Glomerular endothelial cell (primary cell): Measurements from ENCODE around the gene PSORS1C1. TPM values are rescaled to one million over a fixed set of nuclear protein-coding genes. Genes with fewer than 3 reads are reported as not detected.
"Not testable (repeated sequence)": the region's sequence is repeated elsewhere in the genome, so short reads cannot be mapped to it uniquely, and the experiment has no call there.

ENCODE experiments used
- DNase-seq: peaks from one replicate; pipeline ENCODE4 v3.0.0-alpha.2; 2011; ENCODE audit warnings: low read depth, low spot score; ENCODE audit errors: extremely low read depth
- total RNA-seq: library from RNA; depleted of rRNA; stranded (reverse); fragments of >200 nt; gene quantifications from 2 replicates; pipeline ENCODE4 v1.2.3, GENCODE V29; 2015

PSORS1C1 gene
- total RNA-seq, 1 donor from 2014 or later = 1.6 TPM

DNA sequence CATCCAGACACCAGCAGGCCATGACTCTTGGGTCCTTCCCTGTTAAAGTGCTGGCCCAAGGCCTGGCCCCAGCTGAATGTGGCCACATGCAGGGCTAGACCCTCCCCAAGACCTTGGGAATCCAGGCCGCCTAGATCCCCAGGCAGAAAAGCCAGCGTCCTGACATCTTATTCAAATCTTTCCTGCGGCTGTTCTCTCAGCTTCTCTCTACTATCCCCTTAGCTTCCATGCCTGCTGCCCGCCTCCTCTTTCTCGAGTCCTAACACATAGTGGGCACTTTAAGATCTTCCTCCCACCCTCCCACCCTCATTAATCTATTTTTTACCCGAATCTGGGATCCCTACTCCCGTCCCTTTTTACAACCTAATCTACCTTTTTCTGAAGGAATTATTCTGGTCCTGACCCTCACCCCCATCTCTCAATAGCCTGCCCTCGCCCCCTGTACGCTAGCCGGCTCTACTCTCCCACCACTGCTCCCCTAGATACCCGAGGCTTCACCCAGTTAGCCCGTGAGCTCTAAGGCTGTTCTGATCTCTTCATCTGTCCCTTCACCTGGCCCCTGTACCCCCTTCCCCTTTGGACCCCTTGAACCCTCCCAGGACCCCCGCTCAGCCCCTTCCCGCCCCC lies 43.0 kb downstream of the PSORS1C1 start, which contains the start of gene CCHCR1:
Gene CCHCR1 (minus strand): TSS at position 290 of the 627 bp plus-strand sequence. CDS start 202 bp downstream, at position 88.
- no peak for DNase-seq

DNA sequence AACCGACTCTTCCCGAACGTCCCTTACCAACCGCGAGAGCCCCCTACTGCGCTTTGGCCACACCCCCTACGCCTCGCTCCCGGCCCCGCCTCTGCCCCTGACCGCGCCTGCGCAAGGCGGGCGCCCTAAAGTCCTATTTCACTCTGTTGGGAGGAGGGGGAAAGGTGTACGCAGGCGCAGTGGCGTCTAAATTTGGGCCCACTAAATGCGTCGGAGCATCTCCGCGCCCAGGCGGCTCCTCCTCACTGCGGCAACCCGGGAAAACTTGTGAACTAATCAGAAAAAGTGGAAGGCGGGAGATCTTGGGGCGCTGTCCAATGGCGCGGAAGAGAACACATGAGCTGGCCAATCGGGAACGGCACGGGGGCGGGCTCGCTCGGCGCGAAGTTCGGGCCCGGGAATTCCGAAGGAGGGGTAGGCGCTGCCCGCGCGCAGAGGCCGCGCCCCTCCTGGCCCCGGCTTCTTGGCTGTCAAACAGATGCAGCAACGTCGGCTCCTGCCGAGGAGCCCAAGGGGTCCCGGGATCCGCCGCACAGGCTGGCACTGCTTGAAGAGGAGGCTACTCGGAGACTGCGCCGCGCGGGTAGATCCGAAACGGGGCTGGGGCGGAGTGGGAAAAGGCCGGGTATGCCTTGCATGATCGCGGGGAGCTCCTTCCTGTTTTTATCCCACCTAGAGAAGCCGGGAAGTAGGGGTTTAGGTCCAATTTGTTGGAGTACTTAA lies 43.7 kb downstream of the PSORS1C1 start, which contains the start of gene TCF19:
Gene TCF19 (plus strand): TSS at position 450 of the 723 bp plus-strand sequence. CDS start 881 bp downstream, outside the sequence.
- DNase-seq = peak; percentile 94

DNA sequence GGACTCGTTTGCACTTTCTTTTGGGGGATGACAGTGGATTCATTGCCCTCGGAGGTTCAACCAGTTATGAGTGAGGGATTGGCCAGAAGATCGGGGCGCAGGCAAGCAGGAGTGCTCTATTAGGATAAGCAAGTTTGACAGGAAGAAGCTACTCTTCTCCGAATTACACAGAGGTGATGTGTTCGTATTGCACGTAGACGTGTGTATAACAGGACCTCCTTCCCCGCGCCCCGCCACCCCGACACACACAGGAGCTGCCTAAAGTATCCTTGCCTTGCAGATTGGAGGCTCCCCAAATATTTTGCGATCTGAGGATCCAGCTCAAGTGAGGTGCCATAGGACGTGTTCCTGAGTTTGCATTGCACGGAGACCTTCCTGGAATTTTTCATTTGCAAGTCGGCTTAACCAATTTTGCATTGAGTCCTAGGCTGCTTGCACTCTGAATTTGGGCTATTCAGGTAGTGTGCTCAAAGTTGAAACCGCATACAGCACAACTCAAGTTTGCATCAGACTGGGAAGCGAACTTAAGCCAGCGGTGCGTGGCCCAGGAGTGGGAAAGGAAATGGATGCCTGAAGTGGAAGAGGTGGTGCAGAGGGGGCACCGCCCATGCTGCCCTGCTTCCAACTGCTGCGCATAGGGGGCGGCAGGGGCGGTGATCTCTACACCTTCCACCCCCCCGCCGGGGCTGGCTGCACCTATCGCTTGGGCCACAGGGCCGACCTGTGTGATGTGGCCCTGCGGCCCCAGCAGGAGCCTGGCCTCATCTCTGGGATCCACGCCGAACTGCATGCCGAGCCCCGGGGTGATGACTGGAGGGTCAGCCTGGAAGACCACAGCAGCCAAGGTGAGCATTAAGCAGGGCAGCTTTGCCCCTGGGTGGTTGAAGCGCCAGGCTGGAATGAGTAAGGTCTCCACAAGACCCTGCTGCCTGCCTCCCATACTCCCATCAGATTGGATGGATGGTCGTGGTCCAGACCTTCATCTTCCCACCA lies 44.6 kb downstream of the PSORS1C1 start:
- DNase-seq = no peak

DNA sequence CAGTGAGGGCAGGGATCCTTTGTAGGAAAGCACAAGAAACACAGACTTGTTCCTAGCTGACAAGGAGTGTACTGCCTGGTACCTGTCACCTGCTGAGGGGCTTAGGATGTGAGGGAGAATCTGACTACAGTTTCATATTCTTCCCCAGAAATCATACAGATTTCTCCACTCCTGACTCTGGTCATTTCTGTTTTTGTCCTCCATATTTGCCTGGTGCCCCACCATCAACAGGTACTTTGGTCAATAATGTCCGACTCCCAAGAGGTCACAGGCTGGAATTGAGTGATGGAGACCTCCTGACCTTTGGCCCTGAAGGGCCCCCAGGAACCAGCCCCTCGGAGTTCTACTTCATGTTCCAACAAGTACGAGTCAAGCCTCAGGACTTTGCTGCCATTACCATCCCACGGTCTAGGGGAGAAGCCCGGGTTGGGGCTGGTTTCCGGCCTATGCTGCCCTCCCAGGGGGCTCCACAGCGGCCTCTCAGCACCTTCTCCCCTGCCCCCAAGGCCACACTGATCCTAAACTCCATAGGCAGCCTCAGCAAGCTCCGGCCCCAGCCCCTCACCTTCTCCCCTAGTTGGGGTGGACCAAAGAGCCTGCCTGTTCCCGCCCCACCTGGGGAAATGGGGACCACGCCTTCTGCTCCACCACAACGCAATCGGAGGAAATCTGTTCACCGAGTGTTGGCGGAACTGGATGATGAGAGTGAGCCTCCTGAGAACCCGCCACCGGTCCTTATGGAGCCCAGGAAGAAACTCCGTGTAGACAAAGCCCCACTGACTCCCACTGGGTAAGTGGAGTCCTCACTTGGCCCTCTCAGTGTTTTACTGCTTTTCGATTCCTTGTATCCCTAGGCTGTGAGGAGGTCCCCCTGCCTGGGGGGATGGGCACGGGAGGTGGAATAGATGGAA lies 46.9 kb downstream of the PSORS1C1 start:
- no peak for DNase-seq

DNA sequence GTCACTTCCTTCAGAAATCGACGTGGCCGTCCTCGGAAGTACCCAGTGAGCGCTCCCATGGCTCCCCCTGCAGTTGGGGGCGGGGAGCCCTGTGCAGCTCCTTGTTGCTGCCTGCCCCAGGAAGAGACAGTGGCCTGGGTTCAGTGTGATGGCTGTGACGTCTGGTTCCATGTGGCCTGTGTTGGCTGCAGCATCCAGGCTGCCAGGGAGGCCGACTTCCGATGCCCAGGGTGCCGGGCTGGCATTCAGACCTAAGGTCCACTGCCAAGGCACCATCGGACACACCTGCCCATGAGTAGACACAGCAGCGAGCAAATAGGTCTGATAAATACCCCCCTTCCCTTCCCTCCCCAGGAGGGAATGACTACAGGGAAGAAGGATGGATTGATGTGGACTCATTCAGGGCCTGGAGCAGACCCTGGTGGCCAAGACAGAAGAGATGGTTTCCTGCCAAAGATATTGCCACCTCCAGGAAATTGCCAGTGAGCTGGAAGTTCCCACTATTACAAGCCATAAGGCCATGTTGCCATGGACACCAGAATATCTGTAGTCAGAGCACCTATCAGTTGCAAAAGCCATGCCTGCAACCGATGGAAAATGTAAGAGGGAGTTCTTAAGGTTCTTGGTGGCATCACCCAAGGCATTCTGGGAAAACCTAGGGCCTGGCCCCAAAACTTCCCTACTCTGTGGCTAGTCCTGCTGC lies 48.0 kb downstream of the PSORS1C1 start:
- no peak for DNase-seq

DNA sequence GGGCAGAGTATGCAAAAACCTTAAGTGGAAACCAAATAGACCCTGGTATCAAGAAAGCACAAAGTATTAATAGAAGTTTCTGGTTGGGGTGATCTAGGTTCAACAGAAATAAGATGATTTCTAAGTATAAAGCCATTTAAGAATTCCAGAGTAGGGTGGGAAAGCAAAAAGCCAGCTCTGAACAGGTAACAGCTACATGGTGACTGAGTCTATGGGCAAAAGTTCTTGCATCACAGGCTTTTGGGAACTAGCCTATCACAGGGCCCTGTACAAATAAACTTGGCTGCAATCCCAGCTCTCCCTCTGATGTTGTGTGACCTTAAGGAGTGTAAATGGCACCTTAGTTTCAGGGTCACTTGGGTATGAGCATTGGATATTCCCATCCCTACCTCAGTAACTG lies 49.3 kb downstream of the PSORS1C1 start:
- DNase-seq = no peak

DNA sequence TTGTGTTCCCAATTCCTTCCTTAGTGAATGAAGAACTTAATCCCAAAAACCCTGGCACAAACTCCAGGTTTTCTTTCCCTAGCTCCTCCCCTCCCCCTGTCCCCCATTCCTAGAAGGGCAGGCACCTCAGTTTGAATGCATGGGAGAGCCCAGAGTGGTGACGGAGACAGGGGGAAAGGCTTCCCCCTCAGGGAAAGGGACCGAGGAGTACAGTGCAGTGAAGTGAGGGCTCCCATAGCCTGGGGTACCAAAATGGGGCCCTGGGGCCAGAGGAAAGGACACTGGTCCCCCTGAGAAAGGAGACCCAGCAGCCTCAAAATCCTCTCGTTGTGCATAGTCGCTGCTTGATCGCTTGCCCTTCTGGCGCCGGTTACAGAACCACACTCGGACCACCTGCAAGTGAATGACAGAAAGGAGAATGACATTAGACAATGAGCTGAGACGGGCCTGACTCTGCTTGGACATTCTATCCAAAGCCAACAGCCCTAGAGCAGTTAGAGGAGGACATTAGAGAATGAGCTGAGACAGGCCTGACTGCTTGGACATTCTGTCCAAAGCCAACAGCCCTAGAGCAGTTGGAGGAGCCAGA lies 50.0 kb downstream of the PSORS1C1 start:
- DNase-seq = not testable (repeated sequence)

DNA sequence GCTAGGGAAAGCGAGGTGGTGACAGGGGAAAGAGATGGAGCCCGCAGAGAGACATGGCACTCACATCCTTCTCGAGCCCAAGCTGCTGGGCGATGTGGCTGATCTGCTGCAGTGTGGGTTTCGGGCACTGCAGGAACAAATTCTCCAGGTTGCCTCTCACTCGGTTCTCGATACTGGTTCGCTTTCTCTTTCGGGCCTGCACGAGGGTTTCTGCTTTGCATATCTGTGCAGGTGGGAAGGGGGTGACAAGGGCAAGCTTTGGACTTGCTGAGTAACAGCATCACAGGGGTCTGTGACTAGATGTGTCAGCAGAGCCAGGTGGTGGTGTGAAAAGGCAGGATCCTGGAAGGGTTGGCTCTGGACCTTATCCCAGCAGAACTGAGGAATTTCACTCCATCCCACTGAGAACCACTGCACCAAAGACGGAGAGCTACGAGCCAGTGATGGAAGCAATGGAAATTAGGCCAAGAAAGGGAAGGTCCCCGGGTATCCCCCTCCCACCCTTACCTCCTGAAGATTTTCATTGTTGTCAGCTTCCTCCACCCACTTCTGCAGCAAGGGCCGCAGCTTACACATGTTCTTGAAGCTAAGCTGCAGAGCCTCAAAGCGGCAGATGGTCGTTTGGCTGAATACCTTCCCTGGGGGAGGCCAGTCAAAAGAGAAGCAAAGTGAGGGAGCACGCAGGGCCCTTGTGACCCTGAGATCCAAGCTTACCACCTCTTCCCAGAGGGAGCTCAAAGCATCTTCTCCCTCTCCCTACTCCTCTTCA lies 50.6 kb downstream of the PSORS1C1 start:
- not testable (repeated sequence) for DNase-seq

DNA sequence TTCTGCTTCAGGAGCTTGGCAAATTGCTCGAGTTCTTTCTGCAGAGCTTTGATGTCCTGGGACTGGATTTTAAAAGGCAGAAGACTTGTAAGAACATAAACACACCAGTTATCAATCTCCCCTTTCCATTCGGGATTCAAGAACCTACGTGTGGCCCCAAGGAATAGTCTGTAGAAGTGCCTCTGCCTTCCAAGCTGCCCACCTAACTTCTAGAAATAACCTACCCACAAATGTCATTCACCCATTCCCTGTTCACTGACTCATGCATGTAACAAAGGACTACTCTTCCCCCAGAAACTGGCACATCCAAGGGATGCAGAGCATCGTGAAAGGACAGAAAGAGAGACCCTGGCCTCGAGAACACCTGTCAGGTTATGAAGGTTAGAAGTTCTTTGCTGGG lies 51.4 kb downstream of the PSORS1C1 start:
- DNase-seq = no peak

DNA sequence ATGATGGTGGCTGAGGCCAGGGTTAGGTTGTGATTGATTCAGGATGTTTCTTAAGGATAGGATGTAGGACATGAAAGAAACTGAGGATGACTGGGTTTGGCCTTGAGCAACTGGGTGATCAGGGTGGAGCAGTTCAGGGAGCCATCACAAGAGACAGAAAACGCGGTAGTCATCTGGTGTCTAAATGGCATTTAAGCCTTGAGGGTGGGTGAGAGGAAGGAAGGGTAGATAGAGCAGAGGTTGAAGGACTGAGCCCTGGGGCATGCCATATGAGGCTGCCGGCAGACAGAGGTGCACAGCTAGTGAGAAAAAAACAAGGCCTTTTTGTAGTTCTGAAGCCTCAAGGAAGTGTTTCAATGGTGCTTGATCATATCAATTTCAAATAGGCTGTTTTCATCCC lies 54.0 kb downstream of the PSORS1C1 start:
- no peak for DNase-seq

DNA sequence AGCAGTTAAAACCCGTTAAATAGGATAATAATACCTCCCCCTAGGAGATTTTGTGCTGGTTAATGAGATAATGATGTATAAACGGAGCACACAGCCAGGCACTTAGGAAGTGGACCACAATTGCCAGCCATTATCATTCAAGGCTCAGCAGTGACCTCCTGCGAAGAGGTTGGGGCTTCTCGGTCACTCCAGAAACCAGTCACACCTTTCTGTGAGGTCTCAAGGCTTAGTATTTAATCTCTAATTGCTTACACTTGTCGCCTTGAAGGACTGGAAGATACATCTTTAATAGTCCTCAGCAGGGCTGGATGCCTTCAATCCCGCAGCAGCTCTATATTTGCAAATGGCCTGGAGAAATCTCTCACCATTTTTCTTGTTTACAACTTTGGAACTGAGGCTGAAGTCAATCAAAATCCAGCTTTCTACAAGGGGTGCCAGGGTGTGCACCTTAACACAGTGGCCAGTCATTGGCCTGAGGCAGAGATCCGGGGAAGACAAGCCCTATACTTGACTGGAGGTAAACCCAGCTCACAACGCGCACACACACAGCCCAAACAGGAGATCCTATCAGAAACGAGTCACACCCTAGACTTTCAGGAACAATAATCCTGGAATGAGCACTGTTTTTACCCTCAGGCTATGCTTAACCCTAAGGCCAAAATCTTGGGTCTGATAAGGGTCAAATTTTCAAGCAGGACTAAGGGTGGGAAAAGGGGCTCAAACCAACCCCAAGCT lies 54.7 kb downstream of the PSORS1C1 start:
- no peak for DNase-seq

DNA sequence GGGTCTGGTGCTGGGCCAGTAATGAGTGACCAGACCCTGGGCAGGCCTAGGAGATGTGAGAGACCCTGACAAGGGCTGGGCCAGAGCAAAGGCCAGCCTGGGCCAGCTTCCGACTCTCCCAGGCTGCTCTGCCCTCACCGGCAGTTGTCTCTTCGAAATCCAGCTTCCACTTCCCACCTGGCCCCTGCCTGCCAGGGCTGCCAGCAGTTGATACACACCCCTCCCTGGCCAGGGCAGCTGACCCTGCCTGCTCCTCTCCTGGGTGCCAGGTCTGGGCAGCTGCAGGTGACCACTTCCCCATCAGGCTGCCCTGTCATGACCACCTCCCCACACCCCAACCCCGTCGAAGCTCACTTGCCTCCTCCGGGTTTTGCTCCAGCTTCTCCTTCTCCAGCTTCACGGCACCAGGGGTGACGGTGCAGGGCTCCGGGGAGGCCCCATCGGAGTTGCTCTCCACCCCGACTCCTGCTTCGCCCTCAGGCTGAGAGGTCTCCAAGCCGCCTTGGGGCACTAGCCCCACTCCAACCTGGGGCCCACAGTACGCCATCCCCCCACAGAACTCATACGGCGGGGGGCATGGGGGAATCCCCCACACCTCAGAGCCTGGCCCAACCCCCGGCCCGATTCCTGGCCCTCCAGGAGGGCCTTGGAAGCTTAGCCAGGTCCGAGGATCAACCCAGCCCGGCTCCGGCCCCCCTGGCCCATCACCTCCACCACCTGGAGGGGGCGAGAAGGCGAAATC lies 55.4 kb downstream of the PSORS1C1 start:
- not testable (repeated sequence) for DNase-seq

DNA sequence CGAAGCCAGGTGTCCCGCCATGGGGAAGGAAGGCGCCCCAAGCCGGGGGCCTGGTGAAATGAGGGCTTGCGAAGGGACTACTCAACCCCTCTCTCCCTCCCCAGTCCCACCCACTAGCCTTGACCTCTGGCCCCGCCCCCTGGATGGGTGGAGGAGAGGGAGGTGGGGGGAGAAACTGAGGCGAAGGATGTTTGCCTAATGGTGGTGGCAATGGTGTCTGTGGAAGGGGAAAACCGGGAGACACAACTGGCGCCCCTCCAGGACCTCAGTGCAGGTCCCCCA lies 55.9 kb downstream of the PSORS1C1 start, which contains the start of gene POU5F1:
Gene POU5F1 (minus strand): TSS at position 83 of the 282 bp plus-strand sequence. CDS start 62 bp downstream, at position 21.
- DNase-seq = no peak

DNA sequence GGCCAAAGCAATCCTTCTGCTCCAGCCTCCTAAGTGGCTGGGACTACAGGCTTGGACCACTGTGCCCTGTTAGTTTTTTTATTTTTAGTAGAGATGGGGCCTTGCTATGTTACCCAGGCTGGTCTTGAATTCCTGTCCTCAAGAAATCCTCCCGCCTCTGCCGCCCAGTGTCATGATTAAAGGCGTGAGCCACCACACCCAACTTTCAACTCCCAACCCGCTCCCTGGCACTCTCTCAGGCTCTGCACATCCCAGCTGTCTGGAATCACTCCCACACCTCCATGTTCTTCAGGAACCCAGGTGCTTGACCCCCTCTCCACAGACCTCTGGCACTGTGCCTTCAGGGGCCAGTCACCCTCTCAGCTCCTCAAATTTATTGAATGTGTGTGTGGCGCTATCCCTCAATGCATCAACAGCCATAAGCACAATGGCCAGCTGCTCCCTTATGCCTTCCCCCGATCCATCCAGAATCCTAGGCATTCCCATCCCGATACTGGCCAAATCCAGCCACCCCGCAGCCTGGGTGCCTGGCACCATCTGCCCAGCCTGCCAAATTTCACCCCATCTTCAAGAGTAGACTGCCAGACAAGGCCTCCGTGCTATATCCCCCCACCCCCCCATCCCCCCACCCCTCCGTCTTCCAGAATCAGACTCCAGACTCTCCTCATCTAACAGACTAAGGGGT lies 56.5 kb downstream of the PSORS1C1 start:
- no peak for DNase-seq

DNA sequence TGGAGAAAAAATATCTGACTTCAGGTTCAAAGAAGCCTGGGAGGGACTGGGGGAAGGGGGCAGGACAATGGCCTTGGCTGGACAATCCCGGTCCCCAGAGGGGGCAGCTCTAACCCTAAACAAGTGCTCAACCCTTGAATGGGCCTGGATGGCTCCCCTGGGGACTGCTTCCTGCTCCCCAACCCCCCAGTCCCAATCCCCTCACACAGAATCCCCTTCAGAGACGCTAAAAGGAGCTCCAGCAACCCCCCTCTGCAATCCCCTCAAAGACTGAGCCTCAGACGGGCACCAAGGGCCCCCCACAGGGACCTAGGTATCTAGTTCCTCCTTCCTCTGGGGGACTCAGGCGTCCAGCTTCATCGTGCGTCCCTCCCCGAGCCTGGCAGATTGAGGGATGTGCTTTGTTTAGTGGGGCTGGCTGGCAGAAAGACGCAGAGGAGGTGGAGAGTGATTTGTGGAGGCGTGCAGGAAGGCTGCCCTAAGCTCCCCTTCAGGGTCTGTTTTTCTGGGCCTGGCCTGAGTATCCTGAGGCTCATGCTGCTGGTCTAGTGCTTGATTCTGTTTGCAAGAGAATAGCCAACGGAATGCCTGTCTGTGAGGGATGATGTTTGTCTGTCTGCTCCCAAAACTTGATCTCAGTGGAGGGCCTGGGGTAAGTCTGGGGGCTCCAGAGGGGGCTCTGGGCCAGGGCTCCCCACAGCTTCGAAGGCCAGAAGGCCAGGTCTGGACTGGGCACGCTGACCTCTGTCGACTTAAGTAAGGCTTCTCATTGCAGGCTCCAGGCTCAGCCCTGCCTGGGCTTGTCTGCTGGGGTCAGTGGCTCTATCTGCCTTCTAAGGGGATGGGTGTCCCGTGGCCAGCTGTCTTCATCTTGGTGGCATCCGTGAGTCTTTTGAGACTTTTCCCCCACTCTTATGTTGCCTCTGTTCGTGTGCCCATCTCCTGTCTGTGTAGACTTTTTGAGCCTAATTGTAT lies 57.6 kb downstream of the PSORS1C1 start:
- DNase-seq = no peak
